Measurements from ENCODE around the gene PCDHGA9. TPM values are rescaled to one million over a fixed set of nuclear protein-coding genes. Genes with fewer than 3 reads are reported as not detected.
"Not testable (repeated sequence)": the region's sequence is repeated elsewhere in the genome, so short reads cannot be mapped to it uniquely, and the experiment has no call there.

Gene PCDHGA9
- total RNA-seq, 2 donors from 2014 or later = 0.23 TPM; not detected in 1

DNA sequence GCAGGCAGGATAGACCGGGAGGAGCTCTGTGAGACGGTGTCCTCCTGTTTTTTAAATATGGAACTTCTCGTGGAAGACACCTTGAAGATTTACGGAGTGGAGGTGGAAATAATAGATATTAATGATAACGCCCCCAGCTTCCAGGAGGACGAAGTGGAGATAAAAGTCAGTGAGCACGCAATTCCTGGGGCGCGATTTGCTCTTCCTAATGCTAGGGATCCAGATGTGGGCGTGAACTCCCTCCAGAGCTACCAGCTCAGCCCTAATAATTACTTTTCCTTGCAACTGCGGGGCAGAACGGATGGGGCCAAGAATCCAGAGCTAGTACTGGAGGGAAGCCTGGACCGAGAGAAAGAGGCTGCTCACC lies 18.9 kb downstream of the PCDHGA9 start:
- H3K9me3 Mint-ChIP-seq = peaks cover 25 to 33% of the 10 kb centered on the region in 2 donors
- H3K36me3 Mint-ChIP-seq = peaks cover 52 to 70% of the 10 kb centered on the region in 2 donors
- DNase-seq (ENCODE audit: low spot score in 2 of 2) = no peak

DNA sequence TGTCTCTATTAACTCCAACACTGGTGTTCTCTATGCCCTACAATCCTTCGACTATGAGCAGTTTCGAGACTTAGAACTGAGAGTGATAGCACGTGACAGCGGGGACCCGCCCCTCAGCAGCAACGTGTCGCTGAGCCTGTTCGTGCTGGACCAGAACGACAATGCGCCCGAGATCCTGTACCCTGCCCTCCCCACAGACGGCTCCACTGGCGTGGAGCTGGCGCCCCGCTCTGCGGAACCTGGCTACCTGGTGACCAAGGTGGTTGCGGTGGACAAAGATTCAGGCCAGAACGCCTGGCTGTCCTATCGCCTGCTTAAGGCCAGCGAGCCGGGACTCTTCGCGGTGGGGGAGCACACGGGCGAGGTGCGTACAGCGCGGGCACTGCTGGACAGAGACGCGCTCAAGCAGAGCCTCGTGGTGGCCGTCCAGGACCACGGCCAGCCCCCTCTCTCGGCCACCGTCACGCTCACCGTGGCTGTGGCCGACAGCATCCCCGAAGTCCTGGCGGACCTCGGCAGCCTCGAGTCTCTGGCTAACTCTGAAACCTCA lies 20.2 kb downstream of the PCDHGA9 start:
- Mint-ChIP-seq H3K36me3 (peaks cover 50 to 75% of the 10 kb centered on the region in 2 donors), H3K27ac (no peak overlapping the region), H3K9me3 (peaks cover 29 to 37% of the 10 kb centered on the region in 2 donors)
- ATAC-seq = no peak
- no peak for DNase-seq (ENCODE audit: low spot score in 2 of 2)

More for the DNA sequence above, 18.9 kb downstream of the PCDHGA9 start:
- no peak for ATAC-seq
- peak overlapping the region in 1 of 2 donors; percentile 36 for H3K27ac Mint-ChIP-seq

DNA sequence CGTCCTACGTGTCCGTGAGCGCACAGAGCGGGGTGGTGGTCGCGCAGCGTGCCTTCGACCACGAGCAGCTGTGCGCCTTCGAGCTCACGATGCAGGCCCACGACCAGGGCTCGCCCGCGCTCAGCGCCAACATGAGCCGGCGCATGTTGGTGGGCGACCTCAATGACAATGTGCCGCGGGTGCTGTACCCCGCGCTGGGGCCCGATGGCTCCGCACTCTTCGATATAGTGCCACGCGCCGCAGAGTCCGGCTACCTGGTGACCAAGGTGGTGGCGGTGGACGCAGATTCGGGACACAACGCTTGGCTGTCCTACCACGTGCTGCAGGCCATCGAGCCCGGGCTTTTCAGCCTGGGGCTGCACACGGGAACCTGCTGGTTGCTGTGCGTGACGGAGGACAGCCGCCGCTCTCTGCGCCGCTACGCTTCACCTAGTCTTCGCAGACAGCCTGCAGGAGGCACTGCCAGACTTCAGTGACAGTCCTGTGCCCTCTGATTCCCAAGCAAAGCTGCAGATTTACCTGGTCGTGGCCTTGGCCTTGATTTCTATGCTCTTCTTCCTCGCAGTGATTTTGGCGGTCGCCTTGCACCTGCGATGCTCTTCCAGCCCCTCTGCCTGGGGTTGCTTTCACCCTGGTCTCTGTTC lies 25.3 kb downstream of the PCDHGA9 start:
- Mint-ChIP-seq H3K27ac (peak overlapping the region in 1 of 2 donors; percentile 50), H3K36me3 (peaks cover 41 to 68% of the 10 kb centered on the region in 2 donors), H3K9me3 (peaks cover 34 to 35% of the 10 kb centered on the region in 2 donors)
- ATAC-seq = no peak
- no peak for DNase-seq (ENCODE audit: low spot score in 2 of 2)

DNA sequence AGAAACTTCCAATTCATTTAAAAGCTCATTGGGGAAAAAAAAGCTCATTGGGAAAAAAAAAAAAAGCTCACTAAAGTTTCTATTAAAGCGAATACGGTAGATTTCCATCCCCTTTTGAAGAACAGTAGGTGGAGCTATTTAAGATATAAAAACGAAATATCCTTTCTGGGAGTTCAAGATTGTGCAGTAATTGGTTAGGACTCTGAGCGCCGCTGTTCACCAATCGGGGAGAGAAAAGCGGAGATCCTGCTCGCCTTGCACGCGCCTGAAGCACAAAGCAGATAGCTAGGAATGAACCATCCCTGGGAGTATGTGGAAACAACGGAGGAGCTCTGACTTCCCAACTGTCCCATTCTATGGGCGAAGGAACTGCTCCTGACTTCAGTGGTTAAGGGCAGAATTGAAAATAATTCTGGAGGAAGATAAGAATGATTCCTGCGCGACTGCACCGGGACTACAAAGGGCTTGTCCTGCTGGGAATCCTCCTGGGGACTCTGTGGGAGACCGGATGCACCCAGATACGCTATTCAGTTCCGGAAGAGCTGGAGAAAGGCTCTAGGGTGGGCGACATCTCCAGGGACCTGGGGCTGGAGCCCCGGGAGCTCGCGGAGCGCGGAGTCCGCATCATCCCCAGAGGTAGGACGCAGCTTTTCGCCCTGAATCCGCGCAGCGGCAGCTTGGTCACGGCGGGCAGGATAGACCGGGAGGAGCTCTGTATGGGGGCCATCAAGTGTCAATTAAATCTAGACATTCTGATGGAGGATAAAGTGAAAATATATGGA lies 27.9 kb downstream of the PCDHGA9 start, which contains the start of gene PCDHGA12:
Gene PCDHGA12, plus strand, starts transcription at position 176 of the 782 bp plus-strand sequence. Its CDS starts 253 bp downstream, at position 429.
- ATAC-seq = peak; percentile 48 to 80
- Mint-ChIP-seq H3K9me3 (peaks cover 26 to 35% of the 10 kb centered on the region in 2 donors), H3K27ac (peak within 1 kb of the TSS in 1 of 2 donors; percentile 81), H3K36me3 (peaks cover 36 to 66% of the 10 kb centered on the region in 2 donors)
- DNase-seq (ENCODE audit: low spot score in 2 of 2) = no peak

DNA sequence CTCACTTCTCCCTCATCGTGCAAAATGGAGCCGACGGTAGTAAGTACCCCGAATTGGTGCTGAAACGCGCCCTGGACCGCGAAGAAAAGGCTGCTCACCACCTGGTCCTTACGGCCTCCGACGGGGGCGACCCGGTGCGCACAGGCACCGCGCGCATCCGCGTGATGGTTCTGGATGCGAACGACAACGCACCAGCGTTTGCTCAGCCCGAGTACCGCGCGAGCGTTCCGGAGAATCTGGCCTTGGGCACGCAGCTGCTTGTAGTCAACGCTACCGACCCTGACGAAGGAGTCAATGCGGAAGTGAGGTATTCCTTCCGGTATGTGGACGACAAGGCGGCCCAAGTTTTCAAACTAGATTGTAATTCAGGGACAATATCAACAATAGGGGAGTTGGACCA lies 28.7 kb downstream of the PCDHGA9 start:
- peaks cover 36 to 58% of the 10 kb centered on the region in 2 donors for H3K36me3 Mint-ChIP-seq
- ATAC-seq (peak in 1 of 2 donors; percentile 37), DNase-seq (ENCODE audit: low spot score in 2 of 2) (no peak)
- peaks cover 26 to 35% of the 10 kb centered on the region in 2 donors for H3K9me3 Mint-ChIP-seq
- no peak overlapping the region for H3K27ac Mint-ChIP-seq

DNA sequence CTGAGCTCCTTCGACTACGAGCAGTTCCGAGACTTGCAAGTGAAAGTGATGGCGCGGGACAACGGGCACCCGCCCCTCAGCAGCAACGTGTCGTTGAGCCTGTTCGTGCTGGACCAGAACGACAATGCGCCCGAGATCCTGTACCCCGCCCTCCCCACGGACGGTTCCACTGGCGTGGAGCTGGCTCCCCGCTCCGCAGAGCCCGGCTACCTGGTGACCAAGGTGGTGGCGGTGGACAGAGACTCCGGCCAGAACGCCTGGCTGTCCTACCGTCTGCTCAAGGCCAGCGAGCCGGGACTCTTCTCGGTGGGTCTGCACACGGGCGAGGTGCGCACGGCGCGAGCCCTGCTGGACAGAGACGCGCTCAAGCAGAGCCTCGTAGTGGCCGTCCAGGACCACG lies 29.7 kb downstream of the PCDHGA9 start:
- Mint-ChIP-seq H3K9me3 (peaks cover 20 to 31% of the 10 kb centered on the region in 2 donors), H3K36me3 (peaks cover 36 to 51% of the 10 kb centered on the region in 2 donors)
- DNase-seq (ENCODE audit: low spot score in 2 of 2); H3K27ac Mint-ChIP-seq; ATAC-seq: not testable (repeated sequence)

DNA sequence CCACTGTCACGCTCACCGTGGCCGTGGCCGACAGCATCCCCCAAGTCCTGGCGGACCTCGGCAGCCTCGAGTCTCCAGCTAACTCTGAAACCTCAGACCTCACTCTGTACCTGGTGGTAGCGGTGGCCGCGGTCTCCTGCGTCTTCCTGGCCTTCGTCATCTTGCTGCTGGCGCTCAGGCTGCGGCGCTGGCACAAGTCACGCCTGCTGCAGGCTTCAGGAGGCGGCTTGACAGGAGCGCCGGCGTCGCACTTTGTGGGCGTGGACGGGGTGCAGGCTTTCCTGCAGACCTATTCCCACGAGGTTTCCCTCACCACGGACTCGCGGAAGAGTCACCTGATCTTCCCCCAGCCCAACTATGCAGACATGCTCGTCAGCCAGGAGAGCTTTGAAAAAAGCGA lies 30.1 kb downstream of the PCDHGA9 start:
- ATAC-seq; H3K27ac Mint-ChIP-seq; DNase-seq (ENCODE audit: low spot score in 2 of 2): not testable (repeated sequence)
- Mint-ChIP-seq H3K36me3 (peaks cover 36 to 48% of the 10 kb centered on the region in 2 donors), H3K9me3 (peaks cover 20 to 31% of the 10 kb centered on the region in 2 donors)

DNA sequence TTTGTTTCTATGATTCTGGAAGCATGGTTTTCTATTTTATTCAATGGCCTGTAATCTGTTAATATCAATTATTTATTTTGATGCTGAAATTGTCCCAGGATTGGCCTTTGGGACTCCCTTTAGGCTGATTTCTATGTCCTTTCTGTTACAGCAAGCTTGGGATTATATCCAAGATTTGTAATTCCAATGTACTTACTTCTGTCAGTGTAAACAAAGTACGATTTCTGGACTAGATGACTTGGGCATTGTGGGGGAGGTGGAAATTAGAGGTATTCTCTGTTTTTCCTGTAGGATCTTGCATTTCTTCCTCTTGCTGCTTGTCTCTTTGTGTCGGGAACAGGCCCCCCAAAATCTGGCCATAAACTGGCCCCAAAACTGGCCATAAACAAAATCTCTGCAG lies 31.4 kb downstream of the PCDHGA9 start:
- Mint-ChIP-seq H3K36me3 (peaks cover 29 to 37% of the 10 kb centered on the region in 2 donors), H3K27ac (no peak overlapping the region), H3K9me3 (peaks cover 16 to 25% of the 10 kb centered on the region in 2 donors)
- ATAC-seq (no peak), DNase-seq (ENCODE audit: low spot score in 2 of 2) (no peak)

DNA sequence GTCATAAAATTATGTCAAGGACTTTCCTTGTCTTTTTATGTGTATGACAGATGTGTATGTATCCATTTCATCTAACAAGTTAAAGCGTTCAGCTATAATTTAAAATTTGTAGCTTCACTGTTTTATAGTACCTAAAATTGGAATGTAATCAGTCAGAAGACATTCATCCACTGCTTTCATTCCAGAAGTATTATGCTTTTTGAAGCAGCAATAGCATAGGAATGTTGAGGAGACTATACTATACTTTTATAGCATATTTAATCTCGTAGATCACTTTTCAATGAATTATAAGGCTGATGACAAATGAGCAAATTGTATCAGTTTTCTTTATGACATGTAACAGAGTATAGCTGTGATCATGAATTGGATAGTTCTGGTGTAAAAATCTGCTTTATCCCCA lies 34.6 kb downstream of the PCDHGA9 start:
- no peak for DNase-seq (ENCODE audit: low spot score in 2 of 2)
- Mint-ChIP-seq H3K9me3 (peaks cover 3 to 11% of the 10 kb centered on the region in 2 donors), H3K27ac (no peak overlapping the region), H3K36me3 (peaks cover 13 to 17% of the 10 kb centered on the region in 2 donors)
- no peak for ATAC-seq

DNA sequence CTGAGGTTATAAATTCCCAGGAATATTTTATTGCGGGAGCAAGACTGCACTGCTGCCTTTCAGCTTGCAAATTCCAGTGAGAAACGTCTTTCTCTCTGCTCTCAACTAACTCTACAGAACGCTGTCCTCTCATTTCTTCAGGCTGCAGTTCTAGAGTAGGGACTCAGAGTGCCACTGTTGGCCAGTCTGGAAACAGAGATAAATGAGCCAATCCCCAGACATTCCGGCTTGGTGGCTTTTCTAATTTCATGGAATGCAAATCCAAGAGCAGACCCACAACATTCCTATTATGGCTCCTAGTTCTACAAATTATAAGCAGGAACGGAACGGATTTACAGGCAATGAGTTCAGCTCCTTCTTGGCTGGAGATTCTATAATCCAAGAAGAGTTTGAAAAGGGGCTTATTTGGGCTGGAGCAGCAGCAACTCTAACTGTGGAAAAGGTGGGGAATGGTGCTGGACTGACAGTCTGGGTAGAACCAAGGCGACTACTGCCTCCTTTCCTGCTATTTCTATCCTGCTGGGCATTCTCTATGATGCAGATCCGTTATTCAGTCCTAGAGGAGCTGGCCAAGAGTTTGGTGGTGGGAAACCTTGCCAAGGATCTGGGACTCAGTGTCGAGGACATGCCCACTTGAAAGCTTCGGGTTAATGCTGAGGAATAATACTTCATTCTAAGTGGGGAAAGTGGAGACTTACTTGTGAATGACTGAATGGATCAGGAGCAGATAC lies 37.0 kb downstream of the PCDHGA9 start:
- peaks cover 4 to 6% of the 10 kb centered on the region in 2 donors for H3K36me3 Mint-ChIP-seq
- no peak overlapping the region for H3K27ac Mint-ChIP-seq
- ATAC-seq (no peak), DNase-seq (ENCODE audit: low spot score in 2 of 2) (no peak)
- peaks cover 3 to 5% of the 10 kb centered on the region in 2 donors for H3K9me3 Mint-ChIP-seq

DNA sequence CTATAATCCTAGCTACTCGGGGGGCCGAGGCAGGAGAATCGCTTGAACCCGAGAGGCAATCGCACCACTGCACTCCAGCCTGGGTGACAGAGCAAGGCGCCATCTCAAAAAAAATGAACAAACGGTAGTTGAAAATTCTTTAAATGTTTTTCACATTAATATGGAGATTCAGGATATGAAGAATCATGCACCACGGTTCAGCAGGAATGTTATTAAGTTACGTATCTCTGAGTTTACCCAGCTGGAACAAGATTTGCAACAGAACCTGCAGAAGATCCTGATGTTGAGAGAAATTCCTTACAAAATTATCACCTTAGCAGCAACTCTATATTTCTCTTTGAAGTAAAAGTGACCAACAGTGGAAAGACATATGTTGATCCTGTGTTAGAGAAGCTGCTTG lies 37.8 kb downstream of the PCDHGA9 start:
- no peak for ATAC-seq
- Mint-ChIP-seq H3K36me3 (peaks cover 4 to 6% of the 10 kb centered on the region in 2 donors), H3K27ac (no peak overlapping the region), H3K9me3 (peaks cover 3 to 5% of the 10 kb centered on the region in 2 donors)
- DNase-seq (ENCODE audit: low spot score in 2 of 2) = no peak

DNA sequence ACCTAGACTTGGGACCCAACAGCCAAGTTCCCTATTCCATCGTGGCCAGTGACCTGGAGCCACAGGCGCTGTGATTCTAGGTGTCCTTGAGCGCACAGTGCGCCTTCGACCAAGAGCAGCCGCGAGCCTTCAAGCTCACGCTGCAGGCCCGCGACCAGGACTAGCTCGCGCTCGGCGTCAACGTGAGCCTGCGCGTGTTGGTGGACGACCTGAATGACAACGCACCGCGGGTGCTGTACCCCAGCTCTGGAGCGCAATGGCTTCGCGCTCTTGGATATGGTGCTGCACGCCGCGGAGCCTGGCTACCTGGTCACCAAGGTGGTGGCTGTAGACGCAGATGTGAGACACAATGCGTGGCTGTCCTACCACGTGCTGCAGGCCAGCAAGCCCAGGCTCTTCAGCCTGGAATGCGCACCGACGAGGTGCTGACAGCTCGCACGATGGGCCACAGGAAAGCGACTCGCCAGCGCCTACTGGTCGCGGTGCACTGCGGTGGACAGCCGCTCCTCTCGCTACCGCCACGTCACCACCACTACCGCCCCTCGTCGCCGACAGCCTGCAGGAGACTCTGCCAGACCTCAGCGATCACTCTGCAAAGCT lies 39.1 kb downstream of the PCDHGA9 start:
- Mint-ChIP-seq H3K27ac (no peak overlapping the region), H3K36me3 (peaks cover 4 to 6% of the 10 kb centered on the region in 2 donors), H3K9me3 (peaks cover 3 to 5% of the 10 kb centered on the region in 2 donors)
- ATAC-seq (no peak), DNase-seq (ENCODE audit: low spot score in 2 of 2) (no peak)

Other genes starting within 250 kb of the PCDHGA9 start
- not detected for gene PCDHB7, start 230.1 kb upstream of the PCDHGA9 start, total RNA-seq
- not detected for gene PCDHB8, start 225.0 kb upstream of the PCDHGA9 start, total RNA-seq
- gene PCDHB16, start 220.4 kb upstream of the PCDHGA9 start, total RNA-seq = not detected
- not detected for gene PCDHB9, start 215.6 kb upstream of the PCDHGA9 start, total RNA-seq
- not detected for gene PCDHB10, start 210.4 kb upstream of the PCDHGA9 start, total RNA-seq
- not detected for gene PCDHB11, start 203.2 kb upstream of the PCDHGA9 start, total RNA-seq
- gene PCDHB12, start 194.1 kb upstream of the PCDHGA9 start, total RNA-seq = not detected
- not detected for gene PCDHB13, start 188.9 kb upstream of the PCDHGA9 start, total RNA-seq
- not detected for gene PCDHB14, start 179.4 kb upstream of the PCDHGA9 start, total RNA-seq
- not detected for gene PCDHB15, start 157.4 kb upstream of the PCDHGA9 start, total RNA-seq
- under 1 TPM in 1 of 2 donors, not detected in 1; 0.23 TPM for gene SLC25A2, start 98.7 kb upstream of the PCDHGA9 start, total RNA-seq
- gene TAF7, start 82.0 kb upstream of the PCDHGA9 start, total RNA-seq = 10 to 100 TPM; 44.7 to 46.7 TPM
- under 1 TPM in 1 of 2 donors, not detected in 1; 0.11 TPM for gene PCDHGA1, start 72.3 kb upstream of the PCDHGA9 start, total RNA-seq
- not detected for gene PCDHGA2, start 64.0 kb upstream of the PCDHGA9 start, total RNA-seq
- not detected for gene PCDHGA3, start 58.9 kb upstream of the PCDHGA9 start, total RNA-seq
- not detected for gene PCDHGB1, start 52.7 kb upstream of the PCDHGA9 start, total RNA-seq
- not detected for gene PCDHGA4, start 47.8 kb upstream of the PCDHGA9 start, total RNA-seq
- gene PCDHGB2, start 42.8 kb upstream of the PCDHGA9 start, total RNA-seq = under 1 TPM; 0.12 to 0.20 TPM
- under 1 TPM in 1 of 2 donors, not detected in 1; 0.09 TPM for gene PCDHGA5, start 38.6 kb upstream of the PCDHGA9 start, total RNA-seq
- under 1 TPM; 0.09 to 0.14 TPM for gene PCDHGB3, start 32.5 kb upstream of the PCDHGA9 start, total RNA-seq
- under 1 TPM; 0.08 to 0.09 TPM for gene PCDHGA6, start 28.9 kb upstream of the PCDHGA9 start, total RNA-seq
- gene PCDHGA7, start 20.0 kb upstream of the PCDHGA9 start, total RNA-seq = not detected
- not detected for gene PCDHGB4, start 15.1 kb upstream of the PCDHGA9 start, total RNA-seq
- not detected for gene PCDHGA8, start 10.1 kb upstream of the PCDHGA9 start, total RNA-seq
- under 1 TPM in 1 of 2 donors, not detected in 1; 0.12 TPM for gene PCDHGB5, start 4.8 kb upstream of the PCDHGA9 start, total RNA-seq
- gene PCDHGB6, start 5.2 kb downstream of the PCDHGA9 start, total RNA-seq = under 1 TPM in 1 of 2 donors, not detected in 1; 0.08 TPM
- gene PCDHGA10, start 10.2 kb downstream of the PCDHGA9 start, total RNA-seq = not detected
- gene PCDHGB7, start 14.9 kb downstream of the PCDHGA9 start, total RNA-seq = under 1 TPM in 1 of 2 donors, not detected in 1; 0.08 TPM
- gene PCDHGA11, start 18.3 kb downstream of the PCDHGA9 start, total RNA-seq = under 1 TPM; 0.09 to 0.14 TPM
- gene PCDHGA12, start 27.7 kb downstream of the PCDHGA9 start, total RNA-seq = under 1 TPM; 0.10 to 0.16 TPM
- gene PCDHGC3, start 73.2 kb downstream of the PCDHGA9 start, total RNA-seq = under 1 TPM in 1 of 2 donors, not detected in 1; 0.19 TPM
- not detected for gene PCDHGC4, start 82.3 kb downstream of the PCDHGA9 start, total RNA-seq
- gene PCDHGC5, start 86.3 kb downstream of the PCDHGA9 start, total RNA-seq = not detected
- 100 to 1,000 TPM; 184 to 216 TPM for gene DIAPH1, start 216.2 kb downstream of the PCDHGA9 start, total RNA-seq
- gene HDAC3, start 234.1 kb downstream of the PCDHGA9 start, total RNA-seq = 100 to 1,000 TPM in 1 of 2 donors, 10 to 100 TPM in 1; 70.7 to 110 TPM
- gene RELL2, start 234.2 kb downstream of the PCDHGA9 start, total RNA-seq = 10 to 100 TPM; 22.2 to 34.2 TPM
- 10 to 100 TPM; 44.9 to 62.9 TPM for gene FCHSD1, start 248.6 kb downstream of the PCDHGA9 start, total RNA-seq